AG04450 (cell line): Measurements from ENCODE around the gene SLC1A5. TPM values are rescaled to one million over a fixed set of nuclear protein-coding genes. Genes with fewer than 3 reads are reported as not detected.

Source experiments
- CTCF ChIA-PET: fragments of 300-600, 350-600 bp; formaldehyde crosslinking; extraction: SDS; loops from one replicate; lab custom pipeline; 2022; ENCODE audit warnings: antibody characterized with exemption, inconsistent platforms; lab: Charles Lee
- POLR2A ChIA-PET: fragments of 350-600 bp; formaldehyde crosslinking; extraction: SDS; loops from one replicate; lab custom pipeline; 2021; ENCODE audit warnings: antibody characterized with exemption, inconsistent platforms; lab: Yijun Ruan, JAX
- DNase-seq: peaks from one replicate; pipeline ENCODE4 v3.0.0-alpha.2; 2011; ENCODE audit warnings: low read depth, low spot score
- H3K27ac ChIP-seq: one replicate; pipeline ENCODE4 v1.5.1; 2012; ENCODE audit warnings: low read depth, low read length, control low read depth
- H3K27me3 ChIP-seq: one replicate; pipeline ENCODE4 v1.6.0; 2012; ENCODE audit warnings: low read length; ENCODE audit not compliant: control insufficient read depth, insufficient read depth
- H3K4me3 ChIP-seq: 2 replicates; pipeline ENCODE4 v1.5.1; 2011; ENCODE audit warnings: mild to moderate bottlenecking, low read depth, low read length, control low read depth
- H3K9me3 ChIP-seq: 2 replicates; pipeline ENCODE4 v1.5.1; 2012; ENCODE audit warnings: low read length; ENCODE audit not compliant: control insufficient read depth, insufficient read depth
- polyA plus RNA-seq: library from polyadenylated mRNA; depleted of rRNA; stranded (reverse); fragments of >200 nt; gene quantifications from 2 replicates; pipeline ENCODE4 v1.2.3, GENCODE V29; 2011
- TF ChIP-seq, protein P1 (sequence below): IDR thresholded peaks from 2 replicates; pipeline ENCODE4 v1.5.1; 2011; ENCODE audit warnings: low read depth, low read length, control low read depth, inconsistent platforms

Gene SLC1A5
- polyA plus RNA-seq, 1 experiment = 314 TPM

DNA sequence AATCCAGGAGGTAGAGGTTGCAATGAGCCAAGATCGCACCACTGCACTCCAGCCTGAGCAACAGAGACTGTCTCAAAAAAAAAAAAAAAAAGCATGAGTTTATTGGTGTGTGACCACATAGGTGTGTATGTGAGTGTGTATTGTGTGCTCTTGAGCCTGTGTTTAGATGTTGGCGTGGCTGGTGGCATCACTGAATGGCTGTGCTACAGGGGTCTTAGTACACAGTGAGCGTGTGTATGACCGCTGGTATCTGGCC lies 2.5 kb downstream of the SLC1A5 start:
- ChIA-PET CTCF (interaction anchor here (0.8 to 4.2 kb wide), 2 partner anchors 55 to 205 kb away, joined by 5 to 32 read pairs; no protein-coding TSS in a partner anchor), POLR2A (interaction anchor here (0.6 to 5.0 kb wide), 8 partner anchors 11 to 61 kb away, joined by 3 to 44 read pairs (median 7); no protein-coding TSS in a partner anchor)
- TF ChIP-seq, protein P1, sequence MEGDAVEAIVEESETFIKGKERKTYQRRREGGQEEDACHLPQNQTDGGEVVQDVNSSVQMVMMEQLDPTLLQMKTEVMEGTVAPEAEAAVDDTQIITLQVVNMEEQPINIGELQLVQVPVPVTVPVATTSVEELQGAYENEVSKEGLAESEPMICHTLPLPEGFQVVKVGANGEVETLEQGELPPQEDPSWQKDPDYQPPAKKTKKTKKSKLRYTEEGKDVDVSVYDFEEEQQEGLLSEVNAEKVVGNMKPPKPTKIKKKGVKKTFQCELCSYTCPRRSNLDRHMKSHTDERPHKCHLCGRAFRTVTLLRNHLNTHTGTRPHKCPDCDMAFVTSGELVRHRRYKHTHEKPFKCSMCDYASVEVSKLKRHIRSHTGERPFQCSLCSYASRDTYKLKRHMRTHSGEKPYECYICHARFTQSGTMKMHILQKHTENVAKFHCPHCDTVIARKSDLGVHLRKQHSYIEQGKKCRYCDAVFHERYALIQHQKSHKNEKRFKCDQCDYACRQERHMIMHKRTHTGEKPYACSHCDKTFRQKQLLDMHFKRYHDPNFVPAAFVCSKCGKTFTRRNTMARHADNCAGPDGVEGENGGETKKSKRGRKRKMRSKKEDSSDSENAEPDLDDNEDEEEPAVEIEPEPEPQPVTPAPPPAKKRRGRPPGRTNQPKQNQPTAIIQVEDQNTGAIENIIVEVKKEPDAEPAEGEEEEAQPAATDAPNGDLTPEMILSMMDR = no peak
- DNase-seq = no peak
- H3K27me3 ChIP-seq = no peaks in the 10 kb centered on the region
- H3K27ac ChIP-seq = peak overlapping the region; percentile 97
- H3K4me3 ChIP-seq = peak overlapping the region; percentile 94
- H3K9me3 ChIP-seq = no peaks in the 10 kb centered on the region; the same call in 1 of the 2 replicates

DNA sequence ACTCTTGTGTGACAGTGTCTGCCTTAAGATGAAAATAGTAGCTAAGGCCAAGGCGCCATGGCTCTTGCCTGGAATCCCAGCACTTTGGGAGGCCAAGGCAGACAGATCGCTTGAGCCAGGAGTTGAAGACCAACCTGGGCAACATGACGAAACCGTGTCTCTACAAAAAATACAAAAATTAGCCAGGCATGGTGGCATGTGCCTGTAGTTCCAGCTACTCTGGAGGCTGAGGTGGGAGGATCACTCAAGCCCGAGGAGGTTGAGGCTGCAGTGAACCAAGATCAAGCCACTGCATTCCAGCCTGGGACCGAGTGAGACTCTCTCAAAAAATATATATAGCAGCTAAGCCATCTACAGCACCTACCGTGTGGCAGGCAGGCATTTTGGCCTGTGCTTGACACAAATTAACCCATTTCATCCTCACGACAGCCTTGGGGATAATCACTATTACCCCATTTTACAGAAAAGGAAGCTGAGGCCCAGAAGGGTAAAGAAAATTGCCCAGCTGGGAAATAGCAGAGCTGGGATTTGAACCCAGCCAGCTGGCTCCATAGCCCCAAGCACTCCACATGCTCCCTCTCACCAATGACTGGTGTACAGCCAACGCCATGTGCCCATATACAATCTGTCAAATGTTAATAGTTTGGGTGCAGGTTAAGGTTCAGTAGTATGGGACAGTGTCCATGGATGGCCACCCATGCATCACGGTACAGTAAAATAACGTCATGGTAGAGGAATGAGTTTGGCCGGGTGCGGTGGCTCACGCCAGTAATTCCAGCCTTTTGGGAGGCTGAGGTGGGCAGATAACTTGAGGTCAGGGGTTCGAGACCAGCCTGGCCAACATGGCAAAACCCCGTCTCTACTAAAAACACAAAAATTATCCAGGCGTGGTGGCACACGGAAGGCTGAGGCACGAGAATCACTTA lies 3.1 kb downstream of the SLC1A5 start:
- Histone ChIP-seq H3K27ac (peak overlapping the region; percentile 97), H3K27me3 (no peaks in the 10 kb centered on the region), H3K4me3 (peak overlapping the region; percentile 94), H3K9me3 (no peaks in the 10 kb centered on the region; the same call in 1 of the 2 replicates)
- ChIA-PET POLR2A (interaction anchor here (0.5 to 5.0 kb wide), 13 partner anchors 11 to 1780 kb away, joined by 3 to 44 read pairs (median 4); no protein-coding TSS in a partner anchor), CTCF (interaction anchor here (0.8 to 4.2 kb wide), 5 partner anchors 28 to 206 kb away, joined by 3 to 32 read pairs (median 5); no protein-coding TSS in a partner anchor)
- no peak for DNase-seq
- TF ChIP-seq, protein P1 = no peak

DNA sequence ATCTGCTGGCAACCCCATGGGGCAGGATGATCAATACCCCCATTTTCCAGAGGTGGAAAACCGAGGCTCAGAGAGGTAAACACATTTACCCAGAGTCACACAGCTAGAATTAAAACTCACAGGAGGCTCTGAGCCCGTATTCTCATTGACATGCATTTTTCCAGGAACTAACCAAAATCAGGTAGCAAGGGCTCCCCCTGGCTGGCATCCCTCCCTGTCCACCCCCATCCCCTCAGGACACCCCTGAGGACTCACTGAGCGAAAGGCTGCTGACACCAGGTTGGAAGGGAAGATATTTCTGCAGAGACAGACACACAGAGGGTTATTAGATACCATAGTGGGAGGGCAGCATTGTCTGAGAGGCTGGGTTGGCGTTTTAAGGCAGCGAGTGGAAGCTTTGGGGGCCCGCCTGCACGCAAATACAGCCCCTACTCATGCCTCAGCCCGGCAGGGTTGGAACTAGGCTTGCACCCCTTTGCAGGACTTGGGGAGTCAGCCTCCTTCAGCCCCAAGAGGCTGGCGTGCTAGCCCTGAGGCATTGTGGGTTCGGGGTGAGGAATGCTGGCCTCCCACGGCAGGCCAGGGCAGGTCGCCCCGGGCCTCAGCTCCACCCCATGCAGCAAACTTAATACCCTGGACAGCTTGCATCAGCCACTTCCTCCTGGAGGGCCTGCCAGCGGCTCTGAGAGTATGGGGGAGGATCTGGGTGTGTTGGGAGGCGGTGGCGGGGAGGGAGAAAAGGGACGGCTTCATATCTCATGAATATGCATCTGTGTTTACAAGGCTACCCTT lies 3.9 kb downstream of the SLC1A5 start:
- ChIA-PET CTCF (interaction anchor here (0.8 to 4.2 kb wide), 4 partner anchors 27 to 206 kb away, joined by 3 to 32 read pairs (median 4); no protein-coding TSS in a partner anchor), POLR2A (interaction anchor here (0.5 to 5.0 kb wide), 11 partner anchors 12 to 1780 kb away, joined by 3 to 44 read pairs (median 4); no protein-coding TSS in a partner anchor)
- peak overlapping the region; percentile 97 for H3K27ac ChIP-seq
- no peaks in the 10 kb centered on the region for H3K27me3 ChIP-seq
- DNase-seq = peak; percentile 86
- peak overlapping the region; percentile 94 for H3K4me3 ChIP-seq
- no peaks in the 10 kb centered on the region; the same call in 1 of the 2 replicates for H3K9me3 ChIP-seq
- TF ChIP-seq, protein P1 = peak; percentile 43

DNA sequence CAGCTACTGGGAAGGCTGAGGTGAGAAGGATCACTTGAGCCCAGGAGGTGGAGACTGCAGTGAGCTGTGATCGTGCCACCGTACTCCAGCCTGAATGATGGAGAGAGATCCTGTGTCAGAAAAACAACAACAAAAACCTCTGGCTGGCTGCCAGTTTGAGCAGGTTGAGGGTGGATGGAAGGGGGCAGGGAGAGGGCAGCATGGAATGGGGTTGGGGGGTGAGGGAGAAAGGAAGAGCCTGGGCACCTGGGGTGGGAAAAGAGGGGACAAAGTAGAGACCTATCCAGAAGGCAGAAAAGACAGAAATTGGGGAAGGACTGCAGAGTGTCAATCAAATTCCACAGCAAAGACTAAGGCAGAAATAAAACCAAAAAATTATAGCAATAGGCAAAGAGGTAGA lies 4.7 kb downstream of the SLC1A5 start:
- no peak for DNase-seq
- ChIA-PET POLR2A (interaction anchor here (1.4 kb wide), 1 partner anchor 57 kb away, joined by 10 read pairs; no protein-coding TSS in a partner anchor), CTCF (interaction anchor here (1.5 to 4.2 kb wide), 2 partner anchors 26 to 57 kb away, joined by 5 to 32 read pairs; no protein-coding TSS in a partner anchor)
- Histone ChIP-seq H3K4me3 (peak overlapping the region; percentile 94), H3K27me3 (no peaks in the 10 kb centered on the region), H3K9me3 (no peaks in the 10 kb centered on the region; the same call in 1 of the 2 replicates), H3K27ac (peak overlapping the region; percentile 97)
- TF ChIP-seq, protein P1 = no peak
